Choroid plexus epithelial cell (primary cell): ENCODE measurements around the gene KMO.

Experiments used
- DNase-seq: peaks from one replicate; pipeline ENCODE4 v3.0.0-alpha.2; 2010; ENCODE audit warnings: low read depth
- H3K4me3 ChIP-seq: 2 replicates; pipeline ENCODE4 v1.5.1; 2011; ENCODE audit warnings: low read depth, mild to moderate bottlenecking, control low read depth, low read length, moderate library complexity
- CTCF ChIP-seq: conservative IDR thresholded peaks from 2 replicates; pipeline ENCODE4 v1.5.1; 2011; ENCODE audit warnings: low read depth, mild to moderate bottlenecking, control low read depth, inconsistent platforms, low read length, moderate library complexity

Gene KMO

GRCh38 chr1:241611736-241612135 lies 79.6 kb downstream of the KMO start:
- peak; percentile 3 for TF ChIP-seq CTCF
- no peak for DNase-seq

DNA sequence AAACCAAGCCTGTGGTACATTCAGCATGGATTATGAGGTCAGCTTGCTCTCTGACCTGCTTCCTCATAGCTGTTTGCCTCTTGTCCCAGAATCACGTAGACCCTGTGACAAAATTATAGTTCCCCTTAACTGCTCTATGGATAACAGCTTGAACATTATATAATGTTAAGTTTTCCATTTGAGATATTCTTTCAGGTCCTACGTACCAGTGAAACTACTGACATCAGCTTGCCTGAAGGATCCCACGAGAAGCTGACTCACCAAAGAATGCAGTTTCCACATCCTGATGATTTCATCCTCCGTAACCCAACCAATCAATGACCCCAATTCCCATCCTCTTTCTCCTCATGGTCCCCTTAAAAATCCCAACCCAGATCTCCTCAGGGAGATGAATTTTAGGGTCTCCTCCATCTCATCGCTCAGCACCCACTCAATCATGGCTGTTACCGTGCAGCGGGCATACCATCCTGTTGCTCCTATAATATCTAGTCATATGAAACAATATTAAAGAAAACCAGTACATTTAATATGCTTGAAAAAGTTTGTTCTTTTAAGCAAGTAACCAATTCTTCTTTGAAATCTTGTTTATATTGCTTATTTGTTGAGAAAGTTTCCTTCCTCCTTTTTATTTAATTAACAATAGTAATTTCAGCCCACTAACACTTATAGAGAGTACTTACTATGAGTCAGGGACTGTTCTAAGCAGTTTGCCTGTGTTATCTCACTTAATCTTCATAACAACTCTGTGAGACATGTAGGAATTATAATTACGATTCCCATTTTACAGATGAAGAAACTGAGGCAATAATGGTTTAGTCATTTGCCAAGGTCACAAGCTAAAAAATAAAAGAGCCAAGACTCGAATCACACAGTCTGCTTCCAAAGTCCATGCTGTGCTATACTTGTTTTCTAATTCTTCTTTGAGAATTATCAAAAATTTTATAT lies 80.6 kb downstream of the KMO start:
- peak; percentile 96 for DNase-seq
- TF ChIP-seq CTCF = no peak
- no peak overlapping the region for H3K4me3 ChIP-seq

More at GRCh38 chr1:241611736-241612135, 79.6 kb downstream of the KMO start:
- H3K4me3 ChIP-seq = no peak overlapping the region

- H3K4me3 ChIP-seq = no peak overlapping the region
- peak; percentile 43 for DNase-seq
- no peak for TF ChIP-seq CTCF
Observed at GRCh38 chr1:241614144-241614543, 82.0 kb downstream of the KMO start.

- no peak for DNase-seq
Observed at GRCh38 chr1:241614572-241614971, 82.4 kb downstream of the KMO start.

GRCh38 chr1:241615043-241615974 lies 83.1 kb downstream of the KMO start:
- TF ChIP-seq CTCF = no peak
- H3K4me3 ChIP-seq = no peak overlapping the region
- DNase-seq = no peak

More at GRCh38 chr1:241614572-241614971, 82.4 kb downstream of the KMO start:
- H3K4me3 ChIP-seq = no peak overlapping the region
- no peak for TF ChIP-seq CTCF

DNA sequence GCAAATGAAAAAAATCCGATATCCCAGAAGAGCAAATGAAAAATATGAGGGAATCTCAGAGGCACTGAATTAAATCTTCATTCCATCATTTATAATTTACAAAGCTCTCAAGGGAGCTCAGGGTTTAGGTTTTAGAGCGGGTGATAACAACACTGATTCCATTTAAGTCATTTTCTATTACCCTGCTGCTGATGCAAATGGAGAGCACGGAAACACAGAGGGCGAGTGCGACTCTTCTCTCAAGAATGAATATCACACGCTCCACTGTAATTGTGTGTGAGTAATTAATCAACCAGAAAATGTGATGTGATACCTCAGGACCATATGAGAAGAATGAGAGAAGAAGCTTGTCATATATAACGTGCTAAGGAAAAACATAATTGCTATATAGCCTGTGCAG lies 85.2 kb downstream of the KMO start:
- TF ChIP-seq CTCF = no peak
- DNase-seq = no peak
- no peak overlapping the region for H3K4me3 ChIP-seq
